DMS53 treated with DMSO at 0.1 percent for 48 hours (cell line): Measurements from ENCODE around the gene METRNL.

Experiments
- DNase-seq: peaks from one replicate; lab custom pipeline; 2025; ENCODE audit not compliant: unreplicated experiment; lab: John Stamatoyannopoulos, UW

The METRNL gene

GRCh38 chr17:83103943-83104311 lies 24.5 kb downstream of the METRNL start:
- no peak for DNase-seq

GRCh38 chr17:83104577-83105505 lies 25.4 kb downstream of the METRNL start:
- no peak for DNase-seq

GRCh38 chr17:83105512-83105911 lies 26.1 kb downstream of the METRNL start:
- no peak for DNase-seq

GRCh38 chr17:83106056-83106588 lies 26.7 kb downstream of the METRNL start:
- DNase-seq, result no peak

GRCh38 chr17:83106913-83107655 lies 27.7 kb downstream of the METRNL start:
- no peak for DNase-seq

- no peak for DNase-seq
These were observed 28.2 kb downstream of the METRNL start for GRCh38 chr17:83107656-83108048.

- DNase-seq, result no peak
These were observed 29.3 kb downstream of the METRNL start for GRCh38 chr17:83108709-83109108.

- no peak for DNase-seq
These were observed 30.0 kb downstream of the METRNL start for GRCh38 chr17:83109386-83109785.

- peak; percentile 14 for DNase-seq
These were observed 30.6 kb downstream of the METRNL start for GRCh38 chr17:83109793-83110645.

GRCh38 chr17:83110735-83111134 lies 31.3 kb downstream of the METRNL start:
- no peak for DNase-seq

- no peak for DNase-seq
These were observed 32.3 kb downstream of the METRNL start for GRCh38 chr17:83111516-83112282.

GRCh38 chr17:83113381-83113780 lies 34.0 kb downstream of the METRNL start:
- no peak for DNase-seq

- no peak for DNase-seq
These were observed 34.4 kb downstream of the METRNL start for GRCh38 chr17:83113792-83114191.

GRCh38 chr17:83114706-83115105 lies 35.3 kb downstream of the METRNL start:
- DNase-seq, result no peak

- no peak for DNase-seq
These were observed 35.8 kb downstream of the METRNL start for GRCh38 chr17:83115202-83115651.

- DNase-seq, result no peak
These were observed 36.4 kb downstream of the METRNL start for GRCh38 chr17:83115832-83116231.

GRCh38 chr17:83116311-83116771 lies 36.9 kb downstream of the METRNL start:
- no peak for DNase-seq

- no peak for DNase-seq
These were observed 37.6 kb downstream of the METRNL start for GRCh38 chr17:83116783-83117555.

GRCh38 chr17:83117583-83117982 lies 38.2 kb downstream of the METRNL start:
- DNase-seq, result no peak
